ENCODE measurements around the gene RERG.

Gene RERG

DNA sequence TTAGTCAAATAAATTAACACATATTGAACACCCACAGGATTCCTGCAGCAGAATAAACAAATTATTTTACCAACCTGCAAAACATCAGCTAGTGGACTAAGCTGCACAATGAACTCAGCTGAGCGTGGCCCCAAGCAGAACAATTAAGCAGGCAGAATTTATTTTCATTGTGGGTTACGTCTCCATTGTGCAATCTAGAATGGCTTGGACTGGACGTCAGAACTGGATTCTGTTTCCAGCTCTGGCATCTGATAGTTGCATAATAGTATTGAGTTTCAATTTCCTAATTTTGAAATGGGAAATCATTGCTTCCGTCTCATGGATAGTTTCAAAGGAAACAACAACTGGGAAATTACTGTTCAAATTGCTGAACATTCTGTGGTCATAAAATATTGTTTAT, 35.5 kb upstream of the RERG start:
- no peak for TF ChIP-seq CTCF (IDR thresholded peaks at IDR 0.05; ENCODE audit: low read depth, low read length)
- H3K36me3 ChIP-seq, result no peaks in the 10 kb centered on the region
- no peak overlapping the region for H3K27ac ChIP-seq
- no peaks in the 10 kb centered on the region for H3K9me3 ChIP-seq (ENCODE audit: severe bottlenecking)
- no peaks in the 10 kb centered on the region for H3K27me3 ChIP-seq (ENCODE audit: insufficient read depth, low read depth, severe bottlenecking)
- no peak overlapping the region for H3K4me3 ChIP-seq (ENCODE audit: low read depth, low read length)
- DNase-seq, result no peak

DNA sequence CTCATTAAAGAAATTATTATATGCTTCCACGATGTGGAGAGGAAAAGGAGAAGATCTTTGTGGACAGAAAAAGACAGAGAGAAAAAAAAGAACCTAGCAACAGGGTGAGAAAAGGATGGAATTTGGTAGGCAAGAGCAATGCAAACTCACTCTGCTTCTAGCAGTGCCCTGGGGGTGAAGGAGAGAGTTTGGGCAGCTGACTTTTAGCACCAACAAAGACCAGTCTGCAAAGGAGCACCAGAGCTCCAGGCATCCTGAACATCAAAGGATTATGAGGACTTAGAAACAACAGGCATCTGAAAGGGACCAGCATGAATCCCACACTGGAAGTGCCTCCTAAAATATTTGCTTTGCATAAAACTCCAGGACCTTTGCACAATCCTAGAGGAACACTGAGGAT, 32.8 kb upstream of the RERG start:
- no peaks in the 10 kb centered on the region for H3K9me3 ChIP-seq (ENCODE audit: severe bottlenecking)
- H3K36me3 ChIP-seq, result no peaks in the 10 kb centered on the region
- no peak overlapping the region for H3K27ac ChIP-seq
- no peaks in the 10 kb centered on the region for H3K27me3 ChIP-seq (ENCODE audit: insufficient read depth, low read depth, severe bottlenecking)
- H3K4me3 ChIP-seq (ENCODE audit: low read depth, low read length), result no peak overlapping the region
- TF ChIP-seq CTCF (IDR thresholded peaks at IDR 0.05; ENCODE audit: low read depth, low read length), result no peak
- DNase-seq, result no peak

DNA sequence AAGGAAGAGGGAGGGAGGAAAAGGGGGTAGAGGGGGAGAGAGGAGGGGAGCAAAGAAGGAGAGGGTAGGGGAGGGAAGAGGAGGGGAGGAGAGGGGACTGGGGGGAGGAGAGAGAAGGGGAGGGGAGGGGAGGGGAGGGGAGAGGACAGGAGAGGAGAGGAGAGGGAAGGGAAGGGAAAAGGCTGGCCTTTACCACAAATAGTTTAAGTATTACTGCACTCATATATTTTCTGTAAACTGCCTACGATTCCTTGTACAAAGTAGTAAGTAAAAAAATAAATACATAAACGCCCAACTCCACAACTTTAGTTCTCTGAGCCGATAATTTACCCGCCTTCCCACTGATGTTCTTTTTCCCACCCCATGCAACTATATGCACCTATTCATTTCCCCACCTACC, 23.7 kb upstream of the RERG start:
- Histone ChIP-seq H3K36me3 (no peaks in the 10 kb centered on the region), H3K27me3 (ENCODE audit: insufficient read depth, low read depth, severe bottlenecking) (no peaks in the 10 kb centered on the region), H3K27ac (no peak overlapping the region), H3K4me3 (ENCODE audit: low read depth, low read length) (no peak overlapping the region), H3K9me3 (ENCODE audit: severe bottlenecking) (peaks cover 3% of the 10 kb centered on the region)
- DNase-seq, result no peak
- TF ChIP-seq CTCF (IDR thresholded peaks at IDR 0.05; ENCODE audit: low read depth, low read length), result no peak

DNA sequence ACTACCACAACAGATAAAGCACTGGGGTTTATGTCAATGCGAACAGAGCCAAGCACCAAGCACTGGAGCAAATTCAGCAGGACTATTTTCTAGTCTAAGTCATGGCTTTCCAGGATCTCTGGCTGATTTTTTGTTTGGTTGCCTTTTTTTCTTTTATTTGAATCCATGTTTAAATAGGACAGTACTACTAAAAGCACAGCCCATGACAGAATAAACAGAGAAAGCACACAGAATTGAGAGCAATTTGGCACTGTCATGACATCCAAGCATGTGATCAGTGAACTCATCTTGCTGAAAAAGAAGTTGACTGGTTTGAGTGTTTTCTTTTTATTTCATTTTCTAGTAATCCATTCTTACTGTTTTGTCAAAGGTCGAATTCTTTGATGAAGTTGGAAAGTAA, 23.1 kb upstream of the RERG start:
- Histone ChIP-seq H3K4me3 (ENCODE audit: low read depth, low read length) (no peak overlapping the region), H3K9me3 (ENCODE audit: severe bottlenecking) (peaks cover 3% of the 10 kb centered on the region), H3K27ac (no peak overlapping the region), H3K36me3 (no peaks in the 10 kb centered on the region), H3K27me3 (ENCODE audit: insufficient read depth, low read depth, severe bottlenecking) (no peaks in the 10 kb centered on the region)
- no peak for DNase-seq
- no peak for TF ChIP-seq CTCF (IDR thresholded peaks at IDR 0.05; ENCODE audit: low read depth, low read length)

DNA sequence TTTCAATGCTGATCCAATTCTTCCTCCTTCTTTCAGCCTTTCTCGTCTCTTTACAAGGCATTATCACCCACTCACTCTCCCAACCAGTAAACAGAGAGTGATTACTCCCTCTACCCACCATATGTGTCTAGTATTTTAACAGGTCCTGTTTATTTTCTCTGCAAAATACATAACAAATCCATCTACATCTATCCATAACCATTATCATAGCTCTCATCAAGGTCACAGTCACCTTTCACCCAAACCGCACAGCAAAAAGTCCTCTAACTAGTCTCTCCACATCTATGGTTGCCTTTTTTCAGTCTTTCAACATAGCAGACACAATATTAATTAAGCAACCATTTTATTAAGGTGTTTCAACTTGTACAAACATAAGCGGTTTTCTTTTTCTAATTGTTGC, 21.9 kb upstream of the RERG start:
- no peak for DNase-seq
- no peak overlapping the region for H3K27ac ChIP-seq
- H3K27me3 ChIP-seq (ENCODE audit: insufficient read depth, low read depth, severe bottlenecking), result no peaks in the 10 kb centered on the region
- H3K36me3 ChIP-seq, result no peaks in the 10 kb centered on the region
- TF ChIP-seq CTCF (IDR thresholded peaks at IDR 0.05; ENCODE audit: low read depth, low read length), result no peak
- no peak overlapping the region for H3K4me3 ChIP-seq (ENCODE audit: low read depth, low read length)
- peaks cover 3% of the 10 kb centered on the region for H3K9me3 ChIP-seq (ENCODE audit: severe bottlenecking)

DNA sequence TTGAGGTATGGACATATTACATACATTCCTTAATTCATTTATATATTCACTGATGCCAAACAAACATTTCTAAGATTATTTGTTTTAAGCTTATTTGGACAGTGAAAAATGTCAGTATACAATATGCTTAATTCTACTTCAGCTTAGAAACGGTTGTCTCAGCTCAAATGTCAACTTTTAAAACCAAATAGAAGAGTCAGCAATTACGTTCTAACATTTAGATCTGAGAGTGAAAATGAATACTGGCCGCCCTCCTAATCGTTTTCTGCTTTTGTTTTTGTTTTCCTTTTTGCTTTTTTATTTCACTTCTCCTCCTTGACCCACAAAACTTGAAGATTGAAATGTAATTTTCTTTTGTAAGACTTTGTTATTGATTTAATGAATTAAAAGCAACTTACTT, 19.7 kb upstream of the RERG start:
- Histone ChIP-seq H3K9me3 (ENCODE audit: severe bottlenecking) (no peaks in the 10 kb centered on the region), H3K4me3 (ENCODE audit: low read depth, low read length) (no peak overlapping the region), H3K27ac (no peak overlapping the region), H3K27me3 (ENCODE audit: insufficient read depth, low read depth, severe bottlenecking) (no peaks in the 10 kb centered on the region), H3K36me3 (no peaks in the 10 kb centered on the region)
- no peak for TF ChIP-seq CTCF (IDR thresholded peaks at IDR 0.05; ENCODE audit: low read depth, low read length)
- no peak for DNase-seq

All from WERI-Rb-1 (cell line).